GM21717 (cell line): ENCODE results near the gene PRR3.
"Not testable (repeated sequence)": the region's sequence is repeated elsewhere in the genome, so short reads cannot be mapped to it uniquely, and the experiment has no call there.

Experiments used
- ATAC-seq: cut with Tn5 transposase; IDR thresholded peaks from one replicate; pipeline ENCODE4 v1.9.1; 2021; ENCODE audit warnings: mild to moderate bottlenecking, moderate library complexity; ENCODE audit not compliant: unreplicated experiment

Gene PRR3, protein sequence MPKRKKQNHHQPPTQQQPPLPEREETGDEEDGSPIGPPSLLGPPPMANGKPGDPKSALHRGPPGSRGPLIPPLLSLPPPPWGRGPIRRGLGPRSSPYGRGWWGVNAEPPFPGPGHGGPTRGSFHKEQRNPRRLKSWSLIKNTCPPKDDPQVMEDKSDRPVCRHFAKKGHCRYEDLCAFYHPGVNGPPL

DNA sequence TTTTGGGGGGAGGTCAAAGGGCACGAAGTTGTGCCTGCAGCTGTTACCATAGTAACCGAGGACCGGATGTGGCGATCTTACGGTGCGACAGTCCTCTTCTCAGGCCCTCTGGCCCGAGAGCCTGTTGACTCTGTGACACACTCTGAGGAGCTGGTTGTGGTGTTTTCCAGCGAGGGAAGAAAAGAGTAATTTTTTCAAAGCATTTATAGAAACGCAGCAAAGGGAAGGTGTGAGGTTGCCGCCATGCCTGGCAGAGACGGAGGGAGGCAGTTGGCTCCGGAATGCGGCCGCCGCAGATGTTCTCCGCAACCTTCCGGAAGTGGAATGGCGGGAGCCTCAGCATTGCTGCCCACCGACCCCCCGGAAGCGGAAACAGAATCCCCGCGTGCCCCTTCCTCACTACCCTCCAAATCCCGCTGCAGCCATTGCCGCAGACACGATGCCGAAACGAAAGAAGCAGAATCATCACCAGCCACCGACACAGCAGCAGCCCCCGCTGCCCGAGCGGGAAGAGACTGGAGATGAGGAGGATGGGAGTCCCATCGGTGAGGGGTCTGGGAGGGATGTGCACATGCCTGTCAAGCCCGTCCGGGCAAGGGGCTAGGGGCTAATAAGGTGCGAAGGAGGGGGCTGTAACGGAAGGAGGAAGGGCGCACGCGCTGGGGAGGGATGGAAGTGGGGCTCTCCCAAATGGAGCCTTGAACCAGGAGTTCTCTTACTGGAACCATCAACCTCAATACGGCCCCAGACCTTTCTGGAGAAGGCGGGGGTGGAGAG lies at the start of gene PRR3:
Gene PRR3, plus strand, starts transcription at position 390 of the 777 bp plus-strand sequence. Its CDS starts 50 bp downstream, at position 440.
- ATAC-seq = peak; percentile 47

DNA sequence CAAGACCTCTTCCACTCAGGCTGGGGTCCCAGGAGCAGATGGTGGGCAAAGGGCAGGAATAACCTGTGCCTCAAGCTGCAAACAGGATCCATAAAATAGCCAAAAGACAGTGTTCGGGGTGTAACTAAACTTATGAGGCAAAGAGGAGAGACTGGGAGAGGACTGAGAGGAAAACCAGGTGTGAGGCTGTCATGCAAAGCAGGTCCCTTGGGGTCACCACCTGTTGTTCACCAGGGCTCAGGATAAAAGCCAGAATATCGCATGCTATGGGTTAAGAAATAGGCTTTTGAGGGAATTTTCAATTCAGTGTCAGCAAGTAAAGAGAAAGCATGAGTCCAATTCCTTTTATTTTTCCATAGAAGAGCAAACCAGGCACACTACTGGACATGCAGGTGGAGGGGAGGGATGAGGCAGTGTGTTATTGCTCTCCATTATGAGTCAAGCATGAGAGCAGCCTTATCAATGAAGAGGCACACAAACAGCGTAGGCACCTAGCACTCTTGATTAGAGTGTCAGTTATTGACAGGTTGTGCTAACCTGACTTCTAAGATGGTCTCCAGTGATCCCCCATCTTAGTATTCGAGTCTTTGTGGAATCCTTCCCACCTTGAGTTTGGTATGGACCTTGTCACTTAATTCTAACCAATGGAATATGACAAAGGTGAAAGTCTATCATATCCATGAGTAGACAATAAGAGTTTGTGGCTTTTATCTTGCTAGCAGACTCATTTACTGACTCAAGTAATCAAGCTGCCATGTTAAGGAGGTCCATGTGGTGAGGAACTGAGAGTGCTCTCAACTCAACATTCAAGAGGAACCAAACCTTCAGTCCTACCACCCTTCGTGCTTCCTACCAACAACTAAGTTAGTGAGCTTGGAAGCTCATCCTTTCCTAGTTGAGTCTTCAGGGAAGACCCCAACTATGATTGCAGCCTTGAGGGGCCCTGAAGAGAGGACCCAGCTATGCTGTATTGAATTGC lies 49.0 kb upstream of the PRR3 start:
- ATAC-seq = no peak

DNA sequence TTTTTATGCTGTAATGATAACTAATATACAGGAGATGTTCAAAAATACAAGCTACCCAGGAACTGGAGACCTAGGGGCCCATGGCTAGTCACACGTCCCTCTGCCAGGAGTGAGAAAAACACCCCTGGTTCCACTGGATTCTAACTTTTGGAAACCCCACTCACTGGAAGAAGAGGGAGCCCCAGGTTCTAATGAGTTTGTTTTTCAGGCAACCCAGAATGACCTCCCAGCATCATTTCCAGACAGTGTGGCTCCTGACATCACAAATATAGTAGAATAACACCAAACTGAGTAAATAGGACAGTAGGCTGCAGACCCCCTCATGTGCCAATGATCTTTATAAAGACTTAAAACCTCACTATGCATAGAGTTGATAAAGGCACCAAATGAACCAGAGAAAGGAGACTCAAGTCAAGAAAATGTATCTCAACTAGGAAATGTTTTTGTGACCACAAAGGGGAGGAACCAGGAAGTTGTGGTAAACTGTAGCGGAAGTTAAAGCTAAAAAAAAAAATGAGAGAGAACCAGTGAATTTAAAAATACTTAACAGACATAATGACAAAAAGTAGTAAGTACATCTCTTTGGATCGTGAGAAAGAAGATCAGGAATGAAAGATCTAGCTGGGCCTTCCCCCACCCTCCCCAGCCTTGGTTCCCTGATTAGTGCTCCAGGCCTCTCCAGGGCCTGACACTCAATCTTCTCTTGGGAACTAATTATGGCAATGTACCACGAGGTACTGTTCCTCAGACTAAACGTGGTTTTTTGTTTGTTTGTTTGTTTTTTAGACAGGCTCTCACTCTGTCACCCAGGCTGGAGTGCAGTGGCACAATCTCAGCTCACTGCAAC lies 48.0 kb upstream of the PRR3 start:
- no peak for ATAC-seq

DNA sequence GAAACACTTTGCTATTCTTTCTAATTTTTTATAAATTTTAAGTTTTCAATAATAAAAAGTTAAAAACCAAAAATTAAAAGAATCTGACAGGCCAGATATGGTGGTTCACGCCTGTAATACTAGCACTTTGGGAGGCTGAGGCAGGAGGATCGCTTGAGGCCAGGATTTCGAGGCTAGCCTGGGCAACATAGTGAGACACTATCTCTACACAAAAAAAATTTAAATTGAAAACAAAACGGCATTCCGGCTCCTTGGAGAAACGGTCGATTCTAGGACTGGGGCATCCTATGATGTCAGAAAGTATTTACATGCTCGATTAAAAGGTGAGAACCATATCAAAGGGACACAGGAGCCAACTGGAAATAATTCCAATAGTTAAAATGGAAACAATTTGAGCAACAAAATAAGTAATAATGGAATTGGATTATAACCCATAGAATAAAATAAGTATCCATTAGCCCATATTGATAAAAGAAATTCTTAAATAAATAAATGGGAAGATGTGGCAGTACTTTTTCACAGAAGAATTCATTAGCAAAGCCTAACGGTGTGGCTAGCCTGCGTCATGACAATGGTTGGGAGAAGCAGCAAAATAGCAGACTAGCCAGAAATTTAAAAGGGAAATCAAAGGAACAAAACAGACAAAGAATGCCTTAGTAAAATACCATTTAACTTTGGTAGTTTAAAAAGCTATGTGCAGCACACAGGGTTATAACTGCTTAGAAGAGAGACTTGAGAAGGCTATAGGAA lies 46.5 kb upstream of the PRR3 start:
- ATAC-seq = no peak

DNA sequence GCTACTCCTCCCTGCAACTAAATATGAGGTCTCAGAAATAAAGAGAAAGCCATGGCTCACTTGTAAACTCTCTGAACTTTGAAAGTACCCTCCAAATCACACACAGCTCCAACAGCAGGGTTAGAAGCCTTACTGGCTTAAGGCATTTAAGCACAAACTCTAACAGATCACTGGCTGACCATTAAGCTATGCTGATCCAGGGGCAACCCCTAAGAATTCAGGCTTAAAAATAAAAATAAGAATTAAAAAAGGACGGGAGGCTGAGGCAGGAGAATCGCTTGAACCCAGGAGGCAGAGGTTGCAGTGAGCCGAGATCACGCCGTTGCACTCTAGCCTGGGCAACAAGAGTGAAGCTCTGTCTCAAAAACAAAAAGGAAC lies 45.9 kb upstream of the PRR3 start:
- ATAC-seq = no peak

DNA sequence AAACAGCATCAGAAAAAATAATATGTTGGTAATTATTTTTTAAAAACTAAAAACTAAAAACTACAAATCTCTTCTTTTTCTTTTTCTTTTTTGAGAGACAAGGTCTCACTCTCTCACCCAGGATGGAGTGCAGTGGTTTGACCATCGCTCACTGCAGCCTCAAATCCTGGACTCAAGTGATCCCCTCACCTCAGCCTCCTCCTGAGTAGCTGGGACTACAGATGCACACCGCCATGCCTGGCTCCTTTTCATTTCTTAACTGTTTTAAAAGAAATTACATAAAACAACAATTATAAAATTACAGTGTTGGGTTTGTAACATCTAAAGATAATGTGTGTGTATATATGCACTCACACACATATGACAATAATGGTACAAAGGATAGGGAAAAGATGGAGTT lies 43.6 kb upstream of the PRR3 start:
- ATAC-seq = no peak

DNA sequence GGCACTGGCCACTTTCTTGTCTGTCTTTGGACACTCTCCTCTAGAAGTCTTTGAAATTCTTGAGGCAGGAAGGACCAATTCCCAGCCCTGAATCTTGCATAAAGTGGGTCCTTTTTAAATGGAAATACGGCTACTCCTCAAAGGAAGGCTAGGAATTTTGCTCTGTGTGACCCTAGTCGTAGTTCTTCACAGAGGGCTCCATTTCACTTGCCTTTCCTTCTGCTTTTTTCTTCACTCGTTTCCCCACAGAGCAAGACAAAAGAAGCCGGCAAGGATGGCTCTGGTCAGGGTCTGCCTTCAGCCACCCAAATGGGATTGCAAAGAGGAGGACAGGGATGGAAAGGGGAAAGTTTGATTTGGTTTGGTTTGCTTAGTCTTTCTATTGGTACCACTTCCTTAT lies 42.0 kb upstream of the PRR3 start:
- ATAC-seq = no peak

DNA sequence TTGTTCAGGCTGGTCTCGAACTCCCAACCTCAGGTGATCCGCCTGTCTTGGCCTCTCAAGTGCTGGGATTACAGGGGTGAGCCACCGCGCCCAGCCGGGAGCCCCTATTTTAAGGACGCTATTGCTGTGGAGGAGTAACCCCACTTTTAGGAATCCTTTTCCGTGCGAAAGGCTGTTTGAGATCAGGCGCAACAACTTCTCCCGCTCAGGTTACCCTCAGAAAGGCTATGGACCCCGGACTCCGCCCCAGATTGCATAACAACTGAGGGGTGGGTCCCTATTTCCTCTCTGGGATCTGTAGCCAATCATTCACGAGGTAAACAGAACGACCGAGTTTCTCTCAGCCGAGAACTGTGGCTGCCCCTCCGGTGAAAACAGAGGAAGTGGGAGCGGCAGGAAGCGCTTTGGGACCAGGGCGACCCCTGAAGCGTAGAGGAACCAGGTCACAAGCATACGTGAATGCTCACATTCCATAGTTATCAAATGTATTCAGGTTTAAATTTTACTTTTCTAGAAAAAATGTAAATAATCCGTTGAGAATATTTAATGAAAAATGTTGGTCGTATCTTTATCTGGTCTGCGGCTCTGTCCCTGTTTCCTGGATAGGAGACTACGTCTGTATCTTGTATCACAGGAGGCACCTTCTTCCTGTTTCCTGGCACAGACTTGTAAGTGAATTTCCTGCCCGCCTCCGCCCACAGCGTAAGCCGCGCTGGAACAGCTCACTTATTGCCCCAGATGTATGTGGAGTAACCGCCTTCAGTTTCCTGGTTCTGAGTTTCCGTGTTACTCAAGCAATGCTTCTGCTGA lies 40.9 kb upstream of the PRR3 start:
- peak; percentile 65 for ATAC-seq

DNA sequence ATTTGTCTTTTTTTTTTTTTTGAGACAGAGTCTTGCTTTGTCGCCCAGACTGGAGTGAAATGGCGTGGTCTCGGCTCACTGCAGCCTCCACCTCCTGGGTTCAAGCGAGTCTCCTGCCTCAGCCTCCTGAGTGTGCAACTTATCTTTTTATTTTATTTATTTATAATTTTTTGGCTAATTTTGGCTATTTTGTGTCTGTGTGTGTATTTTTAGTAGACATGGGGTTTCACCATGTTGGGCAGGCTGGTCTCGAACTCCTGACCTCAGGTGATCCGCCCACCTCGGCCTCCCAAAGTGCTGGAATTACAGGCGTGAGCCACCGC lies 40.4 kb upstream of the PRR3 start:
- ATAC-seq = not testable (repeated sequence)

DNA sequence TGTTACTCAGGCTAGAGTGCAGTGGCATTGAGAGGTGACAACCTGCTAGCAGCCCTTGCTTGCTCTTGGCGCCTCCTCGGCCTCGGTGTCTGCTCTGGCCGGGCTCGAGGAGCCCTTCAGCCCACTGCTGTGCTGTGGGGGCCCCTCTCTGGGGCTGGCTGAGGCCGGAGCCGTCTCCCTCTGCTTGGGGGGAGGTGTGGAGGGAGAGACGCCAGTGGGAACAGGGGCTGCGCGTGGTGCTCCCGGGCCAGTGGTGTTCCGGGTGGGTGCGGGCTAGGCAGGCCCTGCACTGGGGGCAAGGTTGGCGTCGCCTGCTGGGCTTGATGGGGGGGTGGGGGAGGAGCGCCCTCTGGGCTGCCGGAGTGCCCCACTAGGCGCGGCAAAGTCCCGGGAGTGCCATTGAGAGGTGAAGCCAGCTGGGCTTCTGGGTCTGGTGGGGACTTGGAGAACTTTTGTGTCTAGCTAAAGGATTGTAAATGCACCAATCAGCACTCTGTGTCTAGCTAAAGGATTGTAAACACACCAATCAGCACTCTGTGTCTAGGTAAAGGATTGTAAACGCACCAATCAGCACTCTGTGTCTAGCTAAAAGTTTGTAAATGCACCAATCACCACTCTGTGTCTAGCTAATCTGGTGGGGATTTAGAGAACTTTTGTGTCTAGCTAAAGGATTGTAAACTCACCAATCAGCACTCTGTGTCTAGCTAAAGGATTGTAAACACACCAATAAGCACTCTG lies 39.2 kb upstream of the PRR3 start:
- ATAC-seq = not testable (repeated sequence)

DNA sequence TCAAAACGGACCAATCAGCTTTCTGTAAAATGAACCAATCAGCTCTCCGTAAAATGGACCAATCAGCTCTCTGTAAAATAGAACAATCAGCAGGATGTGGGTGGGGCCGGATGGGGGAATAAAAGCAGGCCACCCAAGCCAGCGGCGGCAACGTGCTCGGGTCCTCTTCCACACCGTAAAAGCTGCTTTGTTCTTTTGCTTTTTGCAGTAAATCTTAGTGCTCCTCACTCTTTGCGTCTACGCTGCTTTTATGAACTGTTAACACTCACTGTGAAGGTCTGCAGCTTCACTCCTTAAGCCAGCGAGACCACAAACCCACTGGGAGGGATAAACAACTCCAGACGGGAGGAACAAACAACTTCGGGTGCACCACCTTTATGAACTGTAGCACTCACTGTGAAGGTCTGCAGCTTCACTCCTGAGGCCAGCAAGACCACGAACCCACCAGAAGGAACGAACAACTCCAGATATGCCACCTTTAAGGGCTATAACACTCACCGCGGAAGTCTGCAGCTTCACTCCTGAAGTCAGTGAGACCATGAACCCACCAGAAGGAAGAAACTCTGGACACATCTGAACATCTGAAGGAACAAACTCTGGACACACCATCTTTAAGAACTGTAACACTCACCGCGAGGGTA lies 38.5 kb upstream of the PRR3 start:
- not testable (repeated sequence) for ATAC-seq

DNA sequence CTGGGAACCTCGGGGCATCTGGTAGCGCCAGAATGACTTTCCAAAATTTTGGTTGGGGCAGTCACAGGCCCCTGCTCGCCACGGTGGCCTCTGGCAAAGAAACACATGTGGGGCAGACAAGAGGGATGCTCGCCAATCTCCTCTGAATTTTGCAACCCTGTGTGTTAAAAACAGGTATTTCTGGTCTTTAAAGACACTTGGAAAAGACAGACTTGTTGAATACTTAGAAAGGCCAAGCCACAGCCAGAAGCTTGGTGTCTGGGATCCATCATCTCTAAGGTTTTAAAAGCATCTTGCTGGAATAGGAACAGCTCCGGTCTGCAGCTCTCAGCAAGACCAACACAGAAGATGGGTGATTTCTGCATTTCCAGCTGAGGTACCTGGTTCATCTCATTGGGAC lies 36.6 kb upstream of the PRR3 start:
- no peak for ATAC-seq

DNA sequence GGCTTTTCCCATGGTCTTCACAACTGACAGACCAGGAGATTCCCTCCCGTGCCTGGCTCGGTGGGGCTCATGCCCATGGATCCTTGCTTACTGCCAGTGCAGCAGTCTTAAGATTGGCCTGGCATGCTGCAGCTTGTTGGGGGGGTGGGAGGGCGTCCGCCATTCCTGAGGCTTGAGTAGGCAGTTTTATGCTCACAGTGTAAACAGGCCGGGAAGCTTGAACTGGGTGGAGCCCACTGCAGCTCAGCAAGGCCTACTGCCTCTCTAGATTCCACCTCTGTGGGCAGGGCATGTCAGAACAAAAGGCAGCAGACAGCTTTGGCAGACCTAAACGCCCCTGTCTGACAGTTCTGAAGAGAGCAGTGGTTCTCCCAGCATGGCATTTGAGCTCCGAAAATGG lies 36.0 kb upstream of the PRR3 start:
- not testable (repeated sequence) for ATAC-seq

DNA sequence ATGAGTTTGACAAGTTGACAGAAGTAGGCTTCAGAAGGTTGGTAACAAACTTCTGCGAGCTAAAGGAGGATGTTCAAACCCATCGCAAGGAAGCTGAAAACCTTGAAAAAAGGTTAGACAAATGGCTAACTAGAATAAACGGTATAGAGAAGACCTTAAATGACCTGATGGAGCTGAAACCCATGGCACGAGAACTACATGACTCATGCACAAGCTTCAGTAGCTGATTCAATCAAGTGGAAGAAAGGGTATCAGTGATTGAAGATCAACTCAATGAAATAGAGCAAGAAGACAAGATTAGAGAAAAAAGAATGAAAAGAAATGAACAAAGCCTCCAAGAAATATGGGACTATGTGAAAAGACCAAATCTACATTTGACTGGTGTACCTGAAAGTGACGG lies 35.1 kb upstream of the PRR3 start:
- not testable (repeated sequence) for ATAC-seq

DNA sequence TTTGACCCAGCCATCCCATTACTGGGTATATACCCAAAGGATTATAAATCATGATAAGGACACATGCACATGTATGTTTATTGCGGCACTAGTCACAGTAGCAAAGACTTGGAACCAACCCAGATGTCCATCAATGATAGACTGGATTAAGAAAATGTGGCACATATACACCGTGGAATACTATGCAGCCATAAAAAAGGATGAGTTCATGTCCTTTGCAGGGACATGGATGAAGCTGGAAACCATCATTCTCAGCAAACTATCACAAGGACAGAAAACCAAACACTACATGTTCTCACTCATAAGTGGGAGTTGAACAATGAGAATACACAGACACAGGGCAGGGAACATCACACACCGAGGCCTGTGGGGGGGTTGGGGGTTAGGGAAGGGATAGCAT lies 30.7 kb upstream of the PRR3 start:
- ATAC-seq = not testable (repeated sequence)

DNA sequence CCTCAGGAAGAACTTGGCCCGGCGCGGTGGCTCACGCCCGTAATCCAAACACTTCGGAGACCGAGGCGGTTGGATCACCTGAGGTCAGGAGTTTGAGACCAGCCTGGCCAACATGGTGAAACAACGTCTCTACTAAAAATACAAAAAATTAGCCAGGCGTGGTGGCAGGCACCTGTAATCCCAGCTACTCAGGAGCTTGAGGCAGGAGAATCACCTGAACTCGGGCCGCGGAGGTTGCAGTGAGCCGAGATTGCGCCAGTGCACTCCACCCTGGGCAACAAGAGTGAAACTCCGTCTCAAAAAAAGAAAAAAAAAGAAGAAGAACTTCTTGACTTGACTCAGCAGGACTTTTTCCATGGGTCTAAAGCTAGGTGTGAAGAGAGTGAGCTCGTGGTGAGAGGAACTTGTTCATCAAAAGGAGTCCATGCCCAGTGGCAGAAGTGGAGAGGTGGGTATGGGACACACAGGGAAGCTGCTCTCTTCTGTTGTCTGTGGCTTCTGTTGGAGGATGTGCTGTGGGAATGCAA lies 27.7 kb upstream of the PRR3 start:
- ATAC-seq = not testable (repeated sequence)

DNA sequence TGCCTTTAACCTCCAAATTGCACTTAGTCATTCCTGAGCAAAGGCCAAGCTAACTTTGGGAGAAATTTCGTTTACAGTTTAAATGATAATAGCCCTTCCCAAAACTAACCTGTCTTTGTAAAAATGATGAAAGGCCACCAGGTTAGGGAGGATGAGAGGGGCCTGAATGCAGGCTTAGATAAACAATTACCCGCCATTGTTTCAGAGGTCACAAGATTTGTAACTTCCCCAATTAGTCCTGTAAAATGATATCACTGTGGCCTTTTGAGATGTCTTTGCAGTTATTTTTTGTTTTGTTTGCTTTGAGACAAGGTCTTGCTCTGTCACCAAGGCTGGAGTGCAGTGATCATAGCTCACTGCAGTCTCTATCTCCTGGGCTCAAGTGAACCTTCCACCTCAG lies 27.1 kb upstream of the PRR3 start:
- ATAC-seq = no peak
